Lower leg skin (tissue), 3 donors: ENCODE results near the gene SNX5.

Experiments used
- POLR2A ChIP-seq, 2 donors: fragments of 450-650 bp; IDR thresholded peaks; one replicate each; pipeline ENCODE4 v1.6.1; 2016 to 2017; ENCODE audit warnings: antibody characterized with exemption in 2 of 2, mild to moderate bottlenecking in 1 of 2, moderate library complexity in 1 of 2
- TF ChIP-seq, protein P1 (sequence below), 3 donors: fragments of 450-650 bp; IDR thresholded peaks; one replicate each; pipeline ENCODE4 v1.5.1; 2016; ENCODE audit warnings: antibody characterized with exemption in 3 of 3, mild to moderate bottlenecking in 3 of 3, moderate library complexity in 2 of 3

DNA sequence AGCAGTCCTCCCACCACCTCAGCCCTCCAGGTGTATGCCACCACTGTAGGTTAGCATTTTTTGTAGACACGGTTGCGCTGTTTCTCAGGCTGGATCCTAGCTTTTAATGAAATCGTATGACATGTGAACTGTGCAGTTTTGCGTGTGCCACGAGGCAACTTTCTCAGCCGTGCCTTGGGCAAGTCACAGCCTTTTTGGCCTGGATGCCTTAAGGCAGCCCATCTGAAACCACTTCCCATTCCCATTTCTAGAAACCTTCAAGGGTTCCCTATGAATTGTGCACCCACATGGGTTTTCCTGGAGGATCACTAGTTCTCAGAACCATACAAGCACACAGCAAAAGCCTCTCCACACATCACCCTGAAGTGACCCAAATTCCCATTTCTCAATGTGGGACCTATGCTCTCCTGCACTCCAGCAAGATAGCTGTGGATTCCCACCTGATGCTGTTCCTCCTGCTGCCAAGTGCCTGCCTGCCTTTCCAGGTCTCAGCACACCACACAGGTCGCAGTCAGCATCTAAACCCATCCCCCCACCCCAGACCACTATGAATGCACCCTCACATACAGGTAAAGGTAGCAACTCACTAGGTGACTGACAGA lies 28.9 kb downstream of the SNX5 start:
- no peak for TF ChIP-seq POLR2A (IDR thresholded peaks at IDR 0.05)
- TF ChIP-seq, protein P1, sequence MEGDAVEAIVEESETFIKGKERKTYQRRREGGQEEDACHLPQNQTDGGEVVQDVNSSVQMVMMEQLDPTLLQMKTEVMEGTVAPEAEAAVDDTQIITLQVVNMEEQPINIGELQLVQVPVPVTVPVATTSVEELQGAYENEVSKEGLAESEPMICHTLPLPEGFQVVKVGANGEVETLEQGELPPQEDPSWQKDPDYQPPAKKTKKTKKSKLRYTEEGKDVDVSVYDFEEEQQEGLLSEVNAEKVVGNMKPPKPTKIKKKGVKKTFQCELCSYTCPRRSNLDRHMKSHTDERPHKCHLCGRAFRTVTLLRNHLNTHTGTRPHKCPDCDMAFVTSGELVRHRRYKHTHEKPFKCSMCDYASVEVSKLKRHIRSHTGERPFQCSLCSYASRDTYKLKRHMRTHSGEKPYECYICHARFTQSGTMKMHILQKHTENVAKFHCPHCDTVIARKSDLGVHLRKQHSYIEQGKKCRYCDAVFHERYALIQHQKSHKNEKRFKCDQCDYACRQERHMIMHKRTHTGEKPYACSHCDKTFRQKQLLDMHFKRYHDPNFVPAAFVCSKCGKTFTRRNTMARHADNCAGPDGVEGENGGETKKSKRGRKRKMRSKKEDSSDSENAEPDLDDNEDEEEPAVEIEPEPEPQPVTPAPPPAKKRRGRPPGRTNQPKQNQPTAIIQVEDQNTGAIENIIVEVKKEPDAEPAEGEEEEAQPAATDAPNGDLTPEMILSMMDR (IDR thresholded peaks at IDR 0.05), result no peak
